ENCODE data around the gene STARD3. TPM values are rescaled to one million over a fixed set of nuclear protein-coding genes. Genes with fewer than 3 reads are reported as not detected.

Gene STARD3
- total RNA-seq, 1 experiment from 2014 or later = 75.3 TPM

DNA sequence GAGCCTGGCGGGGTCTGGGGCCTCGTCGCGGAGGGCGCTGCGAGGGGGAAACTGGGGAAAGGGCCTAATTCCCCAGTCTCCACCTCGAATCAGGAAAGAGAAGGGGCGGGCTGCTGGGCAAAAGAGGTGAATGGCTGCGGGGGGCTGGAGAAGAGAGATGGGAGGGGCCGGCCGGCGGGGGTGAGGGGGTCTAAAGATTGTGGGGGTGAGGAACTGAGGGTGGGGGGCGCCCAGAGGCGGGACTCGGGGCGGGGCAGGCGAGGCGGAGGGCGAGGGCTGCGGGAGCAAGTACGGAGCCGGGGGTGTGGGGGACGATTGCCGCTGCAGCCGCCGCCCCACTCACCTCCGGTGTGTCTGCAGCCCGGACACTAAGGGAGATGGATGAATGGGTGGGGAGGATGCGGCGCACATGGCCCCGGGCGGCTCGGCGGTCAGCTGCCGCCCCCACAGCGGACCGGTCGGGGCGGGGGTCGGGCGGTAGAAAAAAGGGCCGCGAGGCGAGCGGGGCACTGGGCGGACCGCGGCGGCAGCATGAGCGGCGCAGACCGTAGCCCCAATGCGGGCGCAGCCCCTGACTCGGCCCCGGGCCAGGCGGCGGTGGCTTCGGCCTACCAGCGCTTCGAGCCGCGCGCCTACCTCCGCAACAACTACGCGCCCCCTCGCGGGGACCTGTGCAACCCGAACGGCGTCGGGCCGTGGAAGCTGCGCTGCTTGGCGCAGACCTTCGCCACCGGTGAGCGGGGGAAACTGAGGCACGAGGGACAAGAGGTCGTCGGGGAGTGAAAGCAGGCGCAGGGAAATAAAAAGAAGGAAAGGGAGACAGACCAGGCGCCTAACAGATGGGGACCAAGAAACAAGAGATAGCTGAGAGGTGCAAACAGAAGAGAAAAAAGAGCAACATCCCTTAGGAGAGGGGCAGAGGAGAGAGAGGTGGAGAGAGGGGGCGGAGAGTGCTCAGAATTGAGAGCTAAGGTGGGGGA, 31.3 kb downstream of the STARD3 start, which contains the start of gene PNMT:
PNMT (plus strand) TSS at position 509 of the 980 bp plus-strand sequence; CDS start at position 532, 23 bp downstream.
- Mint-ChIP-seq H3K27ac (no peak within 1 kb of the TSS), H3K9me3 (no peaks in the 10 kb centered on the region), H3K4me1 (peaks cover 50% of the 10 kb centered on the region), H3K27me3 (ENCODE audit: low read depth) (peaks cover 47% of the 10 kb centered on the region), H3K36me3 (no peaks in the 10 kb centered on the region), H3K4me3 (peak within 1 kb of the TSS; percentile 71)
- ATAC-seq (peak; percentile 34), DNase-seq (ENCODE audit: low spot score) (peak; percentile 83)
- ChIA-PET CTCF (interaction anchor here (0.6 to 18.0 kb wide), 23 partner anchors 10 to 346 kb away, joined by 3 to 876 read pairs (median 5); partner anchors contain the start of genes ERBB2, MIEN1, PGAP3 and PPP1R1B), POLR2A (interaction anchor here (0.7 to 1.1 kb wide), 2 partner anchors 23 to 45 kb away, joined by 3 read pairs; no protein-coding TSS in a partner anchor)
- TF ChIP-seq NR1H2 (CRISPR knock-in tag; IDR thresholded peaks at IDR 0.05) = no peak
- 0 out of 2 replicates have a peak, but pooled peaks have one; percentile 45 for TF ChIP-seq CREM (CRISPR knock-in tag; IDR thresholded peaks at IDR 0.05)
- TF ChIP-seq, protein P1, sequence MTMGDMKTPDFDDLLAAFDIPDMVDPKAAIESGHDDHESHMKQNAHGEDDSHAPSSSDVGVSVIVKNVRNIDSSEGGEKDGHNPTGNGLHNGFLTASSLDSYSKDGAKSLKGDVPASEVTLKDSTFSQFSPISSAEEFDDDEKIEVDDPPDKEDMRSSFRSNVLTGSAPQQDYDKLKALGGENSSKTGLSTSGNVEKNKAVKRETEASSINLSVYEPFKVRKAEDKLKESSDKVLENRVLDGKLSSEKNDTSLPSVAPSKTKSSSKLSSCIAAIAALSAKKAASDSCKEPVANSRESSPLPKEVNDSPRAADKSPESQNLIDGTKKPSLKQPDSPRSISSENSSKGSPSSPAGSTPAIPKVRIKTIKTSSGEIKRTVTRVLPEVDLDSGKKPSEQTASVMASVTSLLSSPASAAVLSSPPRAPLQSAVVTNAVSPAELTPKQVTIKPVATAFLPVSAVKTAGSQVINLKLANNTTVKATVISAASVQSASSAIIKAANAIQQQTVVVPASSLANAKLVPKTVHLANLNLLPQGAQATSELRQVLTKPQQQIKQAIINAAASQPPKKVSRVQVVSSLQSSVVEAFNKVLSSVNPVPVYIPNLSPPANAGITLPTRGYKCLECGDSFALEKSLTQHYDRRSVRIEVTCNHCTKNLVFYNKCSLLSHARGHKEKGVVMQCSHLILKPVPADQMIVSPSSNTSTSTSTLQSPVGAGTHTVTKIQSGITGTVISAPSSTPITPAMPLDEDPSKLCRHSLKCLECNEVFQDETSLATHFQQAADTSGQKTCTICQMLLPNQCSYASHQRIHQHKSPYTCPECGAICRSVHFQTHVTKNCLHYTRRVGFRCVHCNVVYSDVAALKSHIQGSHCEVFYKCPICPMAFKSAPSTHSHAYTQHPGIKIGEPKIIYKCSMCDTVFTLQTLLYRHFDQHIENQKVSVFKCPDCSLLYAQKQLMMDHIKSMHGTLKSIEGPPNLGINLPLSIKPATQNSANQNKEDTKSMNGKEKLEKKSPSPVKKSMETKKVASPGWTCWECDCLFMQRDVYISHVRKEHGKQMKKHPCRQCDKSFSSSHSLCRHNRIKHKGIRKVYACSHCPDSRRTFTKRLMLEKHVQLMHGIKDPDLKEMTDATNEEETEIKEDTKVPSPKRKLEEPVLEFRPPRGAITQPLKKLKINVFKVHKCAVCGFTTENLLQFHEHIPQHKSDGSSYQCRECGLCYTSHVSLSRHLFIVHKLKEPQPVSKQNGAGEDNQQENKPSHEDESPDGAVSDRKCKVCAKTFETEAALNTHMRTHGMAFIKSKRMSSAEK (CRISPR knock-in tag; IDR thresholded peaks at IDR 0.05; ENCODE audit: borderline replicate concordance) = no peak
- TF ChIP-seq CBFB (CRISPR knock-in tag; IDR thresholded peaks at IDR 0.05; ENCODE audit: low read depth) = no peak
- TF ChIP-seq ZNF263 (CRISPR knock-in tag; IDR thresholded peaks at IDR 0.05; ENCODE audit: low read depth) = 0 out of 2 replicates have a peak, but pooled peaks have one; percentile 42
- TF ChIP-seq, protein P2, sequence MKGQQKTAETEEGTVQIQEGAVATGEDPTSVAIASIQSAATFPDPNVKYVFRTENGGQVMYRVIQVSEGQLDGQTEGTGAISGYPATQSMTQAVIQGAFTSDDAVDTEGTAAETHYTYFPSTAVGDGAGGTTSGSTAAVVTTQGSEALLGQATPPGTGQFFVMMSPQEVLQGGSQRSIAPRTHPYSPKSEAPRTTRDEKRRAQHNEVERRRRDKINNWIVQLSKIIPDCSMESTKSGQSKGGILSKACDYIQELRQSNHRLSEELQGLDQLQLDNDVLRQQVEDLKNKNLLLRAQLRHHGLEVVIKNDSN (CRISPR knock-in tag; IDR thresholded peaks at IDR 0.05) = no peak
- TF ChIP-seq FOXJ3 (CRISPR knock-in tag; IDR thresholded peaks at IDR 0.05; ENCODE audit: borderline replicate concordance) = no peak
- no peak; the same call in 1 of the 2 replicates for TF ChIP-seq NFE2L1 (CRISPR knock-in tag; IDR thresholded peaks at IDR 0.05)
- TF ChIP-seq ETV6 (CRISPR knock-in tag; IDR thresholded peaks at IDR 0.05) = peak; percentile 84
- TF ChIP-seq GRHL2 (CRISPR knock-in tag; IDR thresholded peaks at IDR 0.05; ENCODE audit: insufficient replicate concordance, severe bottlenecking) = no peak
- no peak for TF ChIP-seq ELF4 (CRISPR knock-in tag; IDR thresholded peaks at IDR 0.05; ENCODE audit: low read depth)
- TF ChIP-seq, protein P3, sequence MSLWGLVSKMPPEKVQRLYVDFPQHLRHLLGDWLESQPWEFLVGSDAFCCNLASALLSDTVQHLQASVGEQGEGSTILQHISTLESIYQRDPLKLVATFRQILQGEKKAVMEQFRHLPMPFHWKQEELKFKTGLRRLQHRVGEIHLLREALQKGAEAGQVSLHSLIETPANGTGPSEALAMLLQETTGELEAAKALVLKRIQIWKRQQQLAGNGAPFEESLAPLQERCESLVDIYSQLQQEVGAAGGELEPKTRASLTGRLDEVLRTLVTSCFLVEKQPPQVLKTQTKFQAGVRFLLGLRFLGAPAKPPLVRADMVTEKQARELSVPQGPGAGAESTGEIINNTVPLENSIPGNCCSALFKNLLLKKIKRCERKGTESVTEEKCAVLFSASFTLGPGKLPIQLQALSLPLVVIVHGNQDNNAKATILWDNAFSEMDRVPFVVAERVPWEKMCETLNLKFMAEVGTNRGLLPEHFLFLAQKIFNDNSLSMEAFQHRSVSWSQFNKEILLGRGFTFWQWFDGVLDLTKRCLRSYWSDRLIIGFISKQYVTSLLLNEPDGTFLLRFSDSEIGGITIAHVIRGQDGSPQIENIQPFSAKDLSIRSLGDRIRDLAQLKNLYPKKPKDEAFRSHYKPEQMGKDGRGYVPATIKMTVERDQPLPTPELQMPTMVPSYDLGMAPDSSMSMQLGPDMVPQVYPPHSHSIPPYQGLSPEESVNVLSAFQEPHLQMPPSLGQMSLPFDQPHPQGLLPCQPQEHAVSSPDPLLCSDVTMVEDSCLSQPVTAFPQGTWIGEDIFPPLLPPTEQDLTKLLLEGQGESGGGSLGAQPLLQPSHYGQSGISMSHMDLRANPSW (CRISPR knock-in tag; conservative IDR thresholded peaks at IDR 0.05; ENCODE audit: low read depth) = no peak
- TF ChIP-seq, protein P4, sequence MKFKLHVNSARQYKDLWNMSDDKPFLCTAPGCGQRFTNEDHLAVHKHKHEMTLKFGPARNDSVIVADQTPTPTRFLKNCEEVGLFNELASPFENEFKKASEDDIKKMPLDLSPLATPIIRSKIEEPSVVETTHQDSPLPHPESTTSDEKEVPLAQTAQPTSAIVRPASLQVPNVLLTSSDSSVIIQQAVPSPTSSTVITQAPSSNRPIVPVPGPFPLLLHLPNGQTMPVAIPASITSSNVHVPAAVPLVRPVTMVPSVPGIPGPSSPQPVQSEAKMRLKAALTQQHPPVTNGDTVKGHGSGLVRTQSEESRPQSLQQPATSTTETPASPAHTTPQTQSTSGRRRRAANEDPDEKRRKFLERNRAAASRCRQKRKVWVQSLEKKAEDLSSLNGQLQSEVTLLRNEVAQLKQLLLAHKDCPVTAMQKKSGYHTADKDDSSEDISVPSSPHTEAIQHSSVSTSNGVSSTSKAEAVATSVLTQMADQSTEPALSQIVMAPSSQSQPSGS (CRISPR knock-in tag; IDR thresholded peaks at IDR 0.05; ENCODE audit: borderline replicate concordance, low read depth) = no peak
- no peak for TF ChIP-seq NR3C1 (CRISPR knock-in tag; conservative IDR thresholded peaks at IDR 0.05; ENCODE audit: low read depth)
- TF ChIP-seq SMAD4 (CRISPR knock-in tag; IDR thresholded peaks at IDR 0.05) = no peak
- 0 out of 2 replicates have a peak, but pooled peaks have one; percentile 9 for TF ChIP-seq ZNF121 (CRISPR knock-in tag; IDR thresholded peaks at IDR 0.05)
- no peak for TF ChIP-seq TEAD1 (CRISPR knock-in tag; IDR thresholded peaks at IDR 0.05)
- TF ChIP-seq, protein P5, sequence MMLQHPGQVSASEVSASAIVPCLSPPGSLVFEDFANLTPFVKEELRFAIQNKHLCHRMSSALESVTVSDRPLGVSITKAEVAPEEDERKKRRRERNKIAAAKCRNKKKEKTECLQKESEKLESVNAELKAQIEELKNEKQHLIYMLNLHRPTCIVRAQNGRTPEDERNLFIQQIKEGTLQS (CRISPR knock-in tag; conservative IDR thresholded peaks at IDR 0.05) = no peak
- TF ChIP-seq TCF7 (CRISPR knock-in tag; IDR thresholded peaks at IDR 0.05; ENCODE audit: low read depth) = no peak
- no peak for TF ChIP-seq GTF2I (CRISPR knock-in tag; conservative IDR thresholded peaks at IDR 0.05)
- TF ChIP-seq, protein P6, sequence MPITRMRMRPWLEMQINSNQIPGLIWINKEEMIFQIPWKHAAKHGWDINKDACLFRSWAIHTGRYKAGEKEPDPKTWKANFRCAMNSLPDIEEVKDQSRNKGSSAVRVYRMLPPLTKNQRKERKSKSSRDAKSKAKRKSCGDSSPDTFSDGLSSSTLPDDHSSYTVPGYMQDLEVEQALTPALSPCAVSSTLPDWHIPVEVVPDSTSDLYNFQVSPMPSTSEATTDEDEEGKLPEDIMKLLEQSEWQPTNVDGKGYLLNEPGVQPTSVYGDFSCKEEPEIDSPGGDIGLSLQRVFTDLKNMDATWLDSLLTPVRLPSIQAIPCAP (CRISPR knock-in tag; IDR thresholded peaks at IDR 0.05) = 0 out of 2 replicates have a peak, but pooled peaks have one; percentile 46
- TF ChIP-seq ZNF423 (CRISPR knock-in tag; IDR thresholded peaks at IDR 0.05) = peak; percentile 26; the same call in 1 of the 2 replicates
- TF ChIP-seq SP1 (CRISPR knock-in tag; conservative IDR thresholded peaks at IDR 0.05) = peak; percentile 68
- TF ChIP-seq, protein P7, sequence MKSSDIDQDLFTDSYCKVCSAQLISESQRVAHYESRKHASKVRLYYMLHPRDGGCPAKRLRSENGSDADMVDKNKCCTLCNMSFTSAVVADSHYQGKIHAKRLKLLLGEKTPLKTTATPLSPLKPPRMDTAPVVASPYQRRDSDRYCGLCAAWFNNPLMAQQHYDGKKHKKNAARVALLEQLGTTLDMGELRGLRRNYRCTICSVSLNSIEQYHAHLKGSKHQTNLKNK (CRISPR knock-in tag; IDR thresholded peaks at IDR 0.05) = no peak
